Medulla oblongata (tissue), 1 donor: ENCODE results near the gene SNX17.
"Not testable (repeated sequence)": the region's sequence is repeated elsewhere in the genome, so short reads cannot be mapped to it uniquely, and the experiment has no call there.

ENCODE experiments used
- DNase-seq: peaks from one replicate; pipeline ENCODE4 v3.0.0-alpha.2; 2015; ENCODE audit errors: extremely low spot score

Gene SNX17

GRCh38 chr2:27398962-27399361 is 28.5 kb downstream of the SNX17 start:
- no peak for DNase-seq

- DNase-seq = no peak
These were observed 30.1 kb downstream of the SNX17 start for GRCh38 chr2:27400348-27401135.

GRCh38 chr2:27407798-27408491 is 37.5 kb downstream of the SNX17 start:
- peak; percentile 23 for DNase-seq

- DNase-seq = peak; percentile 12
These were observed 38.3 kb downstream of the SNX17 start for GRCh38 chr2:27408601-27409320.

GRCh38 chr2:27409321-27410073 is 39.1 kb downstream of the SNX17 start, which contains the start of gene PPM1G:
TSS of gene PPM1G (minus strand) at chr2:27409591. CDS start at chr2:27409422, 169 bp downstream.
- peak; percentile 96 for DNase-seq

- DNase-seq = no peak
These were observed 42.2 kb downstream of the SNX17 start for GRCh38 chr2:27412419-27413152.

GRCh38 chr2:27416151-27416550 is 45.7 kb downstream of the SNX17 start:
- DNase-seq = no peak

GRCh38 chr2:27420996-27421395 is 50.6 kb downstream of the SNX17 start:
- no peak for DNase-seq

GRCh38 chr2:27421660-27422250 is 51.3 kb downstream of the SNX17 start:
- DNase-seq = no peak

- no peak for DNase-seq
These were observed 52.5 kb downstream of the SNX17 start for GRCh38 chr2:27422958-27423357.

GRCh38 chr2:27425039-27425438 is 54.6 kb downstream of the SNX17 start:
- not testable (repeated sequence) for DNase-seq
